GM19240 (cell line): ENCODE results near the gene TAF6L.
"Not testable (repeated sequence)": the region's sequence is repeated elsewhere in the genome, so short reads cannot be mapped to it uniquely, and the experiment has no call there.

ENCODE experiments used
- DNase-seq: peaks from one replicate; pipeline ENCODE4 v3.0.0; 2011; ENCODE audit warnings: low spot score; ENCODE audit not compliant: insufficient read length

The TAF6L gene

DNA sequence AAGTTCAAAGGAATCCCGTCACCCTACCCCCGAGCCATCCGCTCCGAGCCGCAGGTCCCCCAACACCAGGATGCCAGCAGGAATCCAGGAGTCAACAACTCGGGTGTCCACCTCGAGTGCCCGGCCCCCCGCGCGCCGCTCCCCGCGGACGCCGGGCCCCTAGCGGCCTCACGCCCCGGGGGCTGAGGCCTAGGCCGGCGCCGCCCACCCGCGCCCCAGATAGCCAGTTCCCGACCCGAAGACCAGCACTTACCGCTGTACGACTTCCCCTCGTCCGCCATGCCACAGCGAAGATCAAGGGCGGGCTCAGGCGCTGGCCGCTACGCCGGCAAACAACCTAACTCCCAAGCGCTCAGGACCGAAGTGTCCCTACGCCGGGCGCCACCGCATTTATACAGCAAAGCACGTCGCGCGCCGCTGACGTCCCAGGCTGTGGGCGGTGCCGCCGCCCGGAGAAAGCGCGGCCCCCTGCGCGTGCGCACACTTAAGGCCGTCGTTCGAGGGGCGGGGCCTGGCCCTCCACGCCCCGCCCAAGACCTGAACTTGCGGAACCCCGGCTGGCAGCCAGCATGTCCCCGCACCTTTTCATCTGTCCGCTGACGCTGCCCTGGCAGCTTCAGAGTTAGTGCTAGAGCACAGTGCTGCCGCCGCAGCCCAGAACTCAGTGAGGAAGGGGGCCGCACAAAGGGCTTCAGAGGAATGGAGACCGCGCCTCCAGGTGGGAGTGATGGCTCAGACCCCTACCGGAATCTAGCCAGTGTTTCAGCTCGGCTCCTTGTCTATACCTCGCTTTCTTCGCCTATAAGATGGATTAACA, 34.1 kb downstream of the TAF6L start, which contains the start of gene NXF1:
TSS of gene NXF1 (minus strand) at position 365 of the 817 bp plus-strand sequence. CDS start at position 281, 84 bp downstream.
- DNase-seq: peak; percentile 91

DNA sequence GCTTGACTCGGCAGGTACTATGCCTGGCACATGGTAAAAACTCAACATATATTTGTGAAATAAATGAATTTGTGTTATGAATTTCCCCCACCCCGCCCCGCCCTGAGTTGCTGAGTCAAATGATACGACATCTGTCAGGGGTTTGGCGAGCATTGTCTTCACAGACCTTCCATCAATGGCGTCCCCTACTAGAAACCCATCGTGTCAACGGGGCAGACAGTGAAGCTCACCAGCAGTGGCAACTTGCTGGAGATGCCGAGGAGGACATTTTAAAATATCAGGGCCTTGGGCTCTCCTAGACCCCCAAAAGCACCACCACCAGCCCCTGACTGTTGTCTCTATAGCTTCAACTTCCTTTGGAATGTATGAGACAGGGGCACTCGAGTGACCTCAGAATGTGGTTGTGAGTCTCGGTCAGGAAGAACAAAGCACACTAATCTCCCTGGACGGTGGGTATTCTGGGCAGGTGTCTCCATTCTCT, 34.8 kb downstream of the TAF6L start:
- no peak for DNase-seq

DNA sequence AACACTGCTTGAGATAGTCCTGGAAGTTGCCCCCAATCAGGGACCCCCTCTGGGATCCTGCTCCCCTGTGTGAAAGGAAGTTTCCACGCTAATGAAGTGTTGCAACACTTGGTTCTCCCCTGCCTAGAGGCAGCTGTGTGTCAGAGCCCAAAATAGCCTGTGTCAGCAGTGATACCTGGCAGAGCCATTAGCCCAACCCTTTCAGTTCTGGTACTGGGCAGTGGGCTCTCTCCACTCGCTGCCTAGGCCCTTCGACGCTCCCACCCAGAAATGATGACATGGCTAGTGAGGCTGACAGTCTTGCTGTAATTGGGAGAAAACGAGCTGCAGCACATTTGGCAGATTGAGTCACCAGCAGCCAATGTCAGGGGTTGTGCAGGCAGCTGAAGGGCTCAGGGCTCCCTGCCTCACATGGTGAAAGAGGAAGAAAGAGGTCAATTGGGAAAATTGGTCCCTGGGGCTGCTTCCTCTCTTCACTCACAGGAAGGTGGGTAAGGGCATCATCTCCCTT, 35.5 kb downstream of the TAF6L start:
- no peak for DNase-seq

DNA sequence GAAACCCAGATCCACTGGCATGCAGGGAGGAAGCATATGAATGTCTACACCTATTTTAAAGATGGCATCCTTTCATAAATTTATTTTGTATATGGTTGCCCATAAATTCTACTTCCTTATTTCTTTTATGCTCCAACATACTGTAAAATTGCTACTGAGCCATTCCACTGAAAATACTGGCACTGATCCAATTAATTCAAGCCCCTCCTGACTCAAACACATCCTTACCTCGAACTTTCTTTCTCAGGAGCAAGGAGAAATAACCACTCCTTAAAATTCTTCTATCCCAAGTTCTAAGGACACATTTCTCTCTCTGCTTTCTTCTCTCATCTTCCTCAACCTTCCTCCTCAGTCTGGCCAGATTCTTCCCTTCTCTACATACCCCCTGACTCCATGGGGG, 39.6 kb downstream of the TAF6L start:
- no peak for DNase-seq

DNA sequence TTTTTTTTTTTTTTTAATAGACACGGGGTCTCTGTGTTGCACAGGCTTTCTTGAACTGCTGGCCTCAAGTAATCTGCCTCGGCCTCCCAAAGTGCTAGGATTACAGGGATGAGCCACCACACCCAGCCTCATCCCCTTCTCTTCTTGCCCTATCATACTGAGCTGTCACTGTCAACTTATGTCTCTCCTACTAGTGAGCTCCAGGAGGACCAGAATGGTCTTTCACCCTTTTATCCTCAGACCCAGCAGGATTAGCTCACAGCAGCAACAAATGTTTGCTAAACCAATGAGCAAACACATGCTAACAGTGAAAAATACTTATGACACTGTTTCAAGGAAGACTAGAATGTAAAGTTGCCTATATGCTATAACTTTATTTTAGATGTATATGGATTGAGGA, 40.5 kb downstream of the TAF6L start:
- DNase-seq: no peak

DNA sequence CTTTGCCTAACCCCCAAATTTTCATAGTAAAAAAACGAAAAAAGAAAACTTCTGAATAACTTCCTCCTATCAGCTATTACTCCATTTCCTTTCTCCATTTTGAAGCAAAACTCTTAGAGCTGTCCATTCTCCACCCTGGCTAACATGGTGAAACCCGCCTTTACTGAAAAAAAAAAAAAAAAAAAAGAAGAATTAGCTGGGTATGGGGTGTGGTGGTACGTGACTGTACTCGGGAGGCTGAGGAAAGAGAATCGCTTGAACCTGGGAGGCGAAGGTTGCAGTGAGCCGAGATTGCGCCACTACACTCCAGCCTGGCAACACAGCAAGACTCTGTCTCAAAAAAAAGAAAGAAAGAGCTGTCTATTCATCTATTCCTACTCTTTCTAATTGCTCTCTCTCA, 45.4 kb downstream of the TAF6L start:
- no peak for DNase-seq

DNA sequence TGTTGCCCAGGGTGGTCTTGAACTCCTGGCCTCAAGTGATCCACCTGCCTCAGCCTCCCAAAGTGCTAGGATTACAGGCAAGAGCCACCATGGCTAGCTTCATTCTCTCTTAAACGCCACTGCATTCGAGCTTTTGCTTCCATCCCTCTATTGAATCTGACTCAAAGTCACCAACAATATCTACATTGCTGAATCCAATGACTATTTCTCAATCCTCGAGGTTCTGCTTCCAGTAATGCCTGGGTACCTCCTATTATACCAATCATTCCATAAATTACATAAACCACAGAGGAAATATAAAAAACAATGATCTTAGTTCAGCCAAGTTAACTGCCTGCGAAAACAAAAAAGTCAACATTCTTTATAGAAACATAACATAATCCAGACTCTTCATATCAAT, 45.9 kb downstream of the TAF6L start:
- DNase-seq: no peak

DNA sequence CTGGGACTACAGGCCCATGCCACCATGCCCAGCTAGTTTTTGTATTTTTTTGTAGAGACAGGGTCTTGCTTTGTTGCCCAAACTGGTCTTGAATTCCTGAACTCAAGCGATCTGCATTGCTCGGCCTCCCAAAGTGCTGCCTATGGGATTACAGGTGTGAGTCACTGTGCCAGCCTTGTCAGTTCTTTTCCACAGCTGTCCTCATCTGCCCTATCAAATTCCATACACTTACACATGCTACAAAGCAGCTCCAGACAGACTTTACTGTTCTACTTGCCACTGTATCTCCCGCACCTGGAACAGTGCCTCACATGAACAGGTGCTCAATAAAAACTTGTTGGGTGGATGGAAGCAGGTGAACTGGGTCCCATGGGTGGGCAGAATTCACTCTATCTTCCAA, 52.5 kb downstream of the TAF6L start:
- no peak for DNase-seq

DNA sequence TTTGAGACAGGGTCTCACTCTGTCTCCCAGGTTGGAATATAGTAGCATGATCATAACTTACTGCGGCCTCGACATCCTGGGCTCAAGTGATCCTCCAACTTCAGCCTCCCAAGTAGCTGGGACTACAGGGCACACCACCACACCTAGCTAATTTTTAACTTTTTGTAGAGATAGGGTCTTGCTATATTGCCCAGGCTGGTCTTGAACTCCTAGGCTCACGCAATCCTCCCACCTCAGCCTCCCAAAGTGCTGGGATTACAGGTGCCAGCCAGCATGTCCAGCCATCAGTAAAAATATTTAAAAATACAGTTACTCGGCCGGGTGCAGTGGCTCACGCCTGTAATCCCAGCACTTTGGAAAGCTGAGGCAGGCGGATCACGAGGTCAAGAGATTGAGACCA, 56.9 kb downstream of the TAF6L start:
- DNase-seq: not testable (repeated sequence)

DNA sequence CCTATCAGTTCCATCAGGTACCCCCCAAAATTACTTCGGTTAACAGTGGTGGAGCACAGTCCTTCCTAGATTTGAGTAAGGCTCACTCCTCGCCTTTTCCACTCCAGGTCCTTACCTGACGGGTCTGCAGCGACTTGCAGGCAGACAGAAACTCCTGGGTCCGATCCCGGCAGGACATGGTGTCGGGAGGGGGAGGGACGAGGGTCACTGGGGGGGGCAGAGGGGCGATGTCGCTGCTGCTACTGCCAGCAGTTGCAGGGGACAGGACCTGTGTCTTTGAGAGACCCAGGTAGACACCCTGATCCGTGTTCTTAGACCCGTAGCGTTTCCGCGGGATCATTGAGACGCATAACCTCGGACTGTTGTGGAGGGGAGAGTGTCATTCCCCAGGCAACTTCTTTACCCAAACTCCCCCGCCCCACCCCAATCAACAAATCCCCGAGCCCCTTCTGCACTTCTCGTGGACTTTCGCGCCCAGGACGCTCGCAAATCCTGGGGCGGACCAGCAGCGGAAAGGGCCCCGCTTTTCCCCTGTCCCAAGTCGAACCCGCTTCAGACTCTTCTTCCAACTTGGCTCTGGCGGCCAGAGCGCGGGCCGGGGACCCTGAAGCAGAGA, 59.8 kb downstream of the TAF6L start:
- no peak for DNase-seq

DNA sequence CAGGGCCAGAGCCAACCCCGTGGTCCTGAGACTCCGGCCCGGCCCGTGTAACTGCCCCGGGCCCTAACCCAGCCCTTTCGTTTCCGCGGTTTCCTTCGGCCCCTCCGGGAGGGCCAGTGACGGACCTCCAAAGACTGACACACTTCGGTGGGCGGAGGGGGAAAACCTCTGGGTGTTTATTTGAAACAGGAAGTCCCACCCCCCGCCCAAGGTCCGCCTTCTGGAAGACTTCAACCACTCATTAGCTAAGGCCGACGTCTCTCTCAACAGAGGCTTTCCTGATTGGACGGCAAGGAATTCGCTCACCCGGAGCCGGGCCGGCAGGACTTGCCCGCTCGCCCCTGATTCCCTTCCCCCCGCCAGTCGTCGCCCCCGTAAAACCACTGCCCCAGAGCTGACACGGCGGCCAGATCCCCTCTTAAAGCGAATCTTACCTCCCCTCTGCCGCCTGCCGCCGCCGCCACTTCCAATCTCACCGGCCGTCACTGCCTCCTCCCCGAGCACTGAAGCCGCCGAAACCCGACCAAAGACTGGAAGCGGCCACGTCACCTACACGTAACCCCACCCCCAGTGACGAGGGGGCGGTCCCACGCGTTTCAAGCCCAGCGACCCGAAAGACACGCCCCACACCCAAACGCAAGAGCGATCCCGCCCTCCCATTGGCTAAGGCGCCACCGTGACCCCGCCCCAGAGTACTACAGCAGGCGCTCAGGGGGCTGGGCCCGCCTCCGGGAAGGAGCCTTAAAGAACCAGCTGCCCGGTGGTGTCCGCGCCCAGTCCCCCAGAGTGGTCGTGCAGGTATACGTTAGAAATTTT, 60.5 kb downstream of the TAF6L start, which contains the start of gene STX5:
TSS of gene STX5 (minus strand) at position 532 of the 816 bp plus-strand sequence. CDS start 808 bp downstream, outside the sequence.
- peak; percentile 81 for DNase-seq

DNA sequence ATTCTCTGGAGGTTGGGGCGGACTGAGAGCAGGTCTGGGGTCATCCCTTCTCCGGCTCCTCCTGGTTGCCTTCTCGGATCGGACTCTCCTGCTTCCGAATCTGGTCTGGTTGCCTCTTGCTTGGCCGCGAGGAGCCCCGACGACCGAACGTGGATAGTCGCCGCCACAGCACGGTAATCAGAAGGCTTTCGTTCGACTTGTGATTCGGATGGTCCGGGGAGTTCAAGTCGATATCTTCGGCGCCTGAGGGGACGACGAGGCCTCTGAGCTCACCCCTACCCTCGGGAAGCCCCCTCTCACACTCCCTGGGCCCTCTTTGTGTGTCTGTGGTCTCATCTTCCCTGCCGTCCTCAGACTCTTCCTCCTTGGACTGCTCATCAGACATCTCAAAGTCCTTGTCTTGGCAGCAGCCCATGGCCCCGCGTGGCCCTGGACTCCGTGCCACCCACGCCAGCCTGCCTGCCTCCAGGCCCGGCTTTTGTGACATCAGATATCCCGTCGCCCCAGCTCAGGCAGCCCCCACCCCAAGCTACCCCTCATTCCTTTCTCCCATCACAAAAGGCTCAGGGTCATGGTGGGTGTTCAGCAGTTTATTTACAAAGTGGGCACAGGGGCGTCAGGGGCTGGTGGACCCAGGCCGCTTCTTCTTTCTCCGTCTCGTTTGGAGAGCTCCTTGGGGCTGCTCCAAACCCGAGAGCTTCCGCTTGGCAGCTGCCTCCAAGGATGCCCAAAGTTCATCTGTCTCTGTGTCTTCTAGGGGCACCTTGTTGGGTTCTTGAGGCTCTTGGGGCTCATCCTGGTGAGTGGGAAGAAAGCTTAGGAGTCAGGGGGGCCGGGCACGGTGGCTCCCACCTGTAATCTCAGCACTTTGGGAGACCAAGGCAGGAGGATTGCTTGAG, 61.4 kb downstream of the TAF6L start, which contains the start of gene TEX54:
TSS of gene TEX54 (minus strand) at position 506 of the 899 bp plus-strand sequence.
- no peak for DNase-seq

DNA sequence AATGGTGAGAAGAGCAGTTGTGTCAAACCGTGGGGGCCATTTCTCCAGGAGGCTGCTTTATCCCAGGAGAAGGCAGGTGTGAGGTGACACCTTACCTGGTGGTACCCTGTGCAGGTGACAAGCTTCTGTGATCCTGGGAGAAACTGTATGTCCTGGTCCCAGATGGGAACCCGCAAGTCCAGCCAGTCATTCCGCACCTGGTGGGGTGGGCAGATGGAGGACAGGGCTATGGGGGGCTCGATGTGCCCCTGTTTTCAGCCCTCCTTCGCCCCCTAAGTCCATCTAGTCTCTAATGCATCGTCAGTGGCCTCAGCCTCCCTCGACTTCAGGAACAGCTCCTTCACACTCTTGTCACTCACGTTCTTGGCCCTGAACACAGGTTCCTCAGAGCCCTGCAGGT, 64.1 kb downstream of the TAF6L start:
- DNase-seq: no peak
